Activated naive CD4-positive, alpha-beta T cell (primary cell): Measurements from ENCODE around the gene MRPL39.

Source experiments
- DNase-seq, 4 experiments: peaks; one replicate each; lab custom pipeline; 2025; lab: John Stamatoyannopoulos, UW

The MRPL39 gene

GRCh38 chr21:25614441-25614840 is 7.2 kb upstream of the MRPL39 start:
- no peak for DNase-seq

GRCh38 chr21:25608044-25608737 is 910 bp upstream of the MRPL39 start:
- peak; percentile 34 to 65 (median 44) for DNase-seq

- DNase-seq = no peak
Observed at GRCh38 chr21:25589887-25590286, 17.4 kb downstream of the MRPL39 start.

GRCh38 chr21:25586791-25587190 is 20.5 kb downstream of the MRPL39 start:
- DNase-seq = no peak

- DNase-seq = no peak
Observed at GRCh38 chr21:25586326-25586725, 21.0 kb downstream of the MRPL39 start.

- no peak for DNase-seq
Observed at GRCh38 chr21:25584833-25585676, 22.2 kb downstream of the MRPL39 start.

GRCh38 chr21:25583370-25584130 is 23.7 kb downstream of the MRPL39 start:
- DNase-seq = no peak

GRCh38 chr21:25582888-25583287 is 24.4 kb downstream of the MRPL39 start:
- no peak for DNase-seq

GRCh38 chr21:25582164-25582790 is 25.0 kb downstream of the MRPL39 start:
- no peak for DNase-seq

- no peak for DNase-seq
Observed at GRCh38 chr21:25581582-25581981, 25.7 kb downstream of the MRPL39 start.

- DNase-seq = no peak
Observed at GRCh38 chr21:25580912-25581260, 26.4 kb downstream of the MRPL39 start.

GRCh38 chr21:25579226-25580013 is 27.9 kb downstream of the MRPL39 start:
- DNase-seq = no peak

GRCh38 chr21:25578056-25578961 is 29.0 kb downstream of the MRPL39 start:
- no peak for DNase-seq

- DNase-seq = no peak
Observed at GRCh38 chr21:25577424-25578055, 29.7 kb downstream of the MRPL39 start.

- DNase-seq = no peak
Observed at GRCh38 chr21:25573409-25574206, 33.7 kb downstream of the MRPL39 start.

- no peak for DNase-seq
Observed at GRCh38 chr21:25572861-25573310, 34.4 kb downstream of the MRPL39 start.

- DNase-seq = no peak
Observed at GRCh38 chr21:25571726-25572121, 35.6 kb downstream of the MRPL39 start.

- DNase-seq = no peak
Observed at GRCh38 chr21:25569711-25570110, 37.6 kb downstream of the MRPL39 start.

GRCh38 chr21:25569084-25569483 is 38.2 kb downstream of the MRPL39 start:
- DNase-seq = no peak
